ENCODE data around the gene KRTAP5-2. TPM values are rescaled to one million over a fixed set of nuclear protein-coding genes. Genes with fewer than 3 reads are reported as not detected.
A peak's percentile ranks its signal among the peaks of the same experiment; 100 is the strongest.

KRTAP5-2 gene
- total and polyA plus RNA-seq, 3 experiments from 2014 or later, result 0.46 TPM; not detected in 2

- Histone ChIP-seq H3K9me3 (ENCODE audit: low read length) (no peaks in the 10 kb centered on the region), H3K27me3 (ENCODE audit: insufficient read depth, low read length, poor library complexity, severe bottlenecking) (no peaks in the 10 kb centered on the region), H3K36me3 (ENCODE audit: insufficient read depth, low read length) (no peaks in the 10 kb centered on the region), H3K4me3 (ENCODE audit: low read length) (no peak overlapping the region), H3K27ac (ENCODE audit: low read depth, low read length) (no peak overlapping the region), H3K4me1 (ENCODE audit: insufficient read depth, low read length) (peaks cover 10% of the 10 kb centered on the region)
- H3K9me3 Mint-ChIP-seq, result peaks cover 0 to 2% (median 0%) of the 10 kb centered on the region in 5 donors
- peaks cover 0 to 29% (median 2%) of the 10 kb centered on the region in 3 donors for H3K36me3 Mint-ChIP-seq
- peak overlapping the region in 2 of 8 donors; percentile 36 to 50 for H3K27ac Mint-ChIP-seq
- H3K27me3 Mint-ChIP-seq, result peaks cover 0 to 2% of the 10 kb centered on the region in 2 donors
- no peak overlapping the region for H3K4me3 Mint-ChIP-seq
- CTCF ChIA-PET, result interaction anchor here (1.3 to 13.9 kb wide), 4 partner anchors 9 to 18 kb away, joined by 3 to 152 read pairs (median 4); no protein-coding TSS in a partner anchor
- H3K4me1 Mint-ChIP-seq, result peaks cover 15 to 19% (median 17%) of the 10 kb centered on the region in 3 donors
- peak in 1 of 5 donors; percentile 10 for DNase-seq
- POLR2A ChIA-PET, result no interaction called here
These were observed 33.4 kb downstream of the KRTAP5-2 start for GRCh38 chr11:1564535-1565172.

- peaks cover 0 to 29% (median 2%) of the 10 kb centered on the region in 3 donors for H3K36me3 Mint-ChIP-seq
- H3K27ac Mint-ChIP-seq, result no peak overlapping the region
- peaks cover 10 to 12% (median 11%) of the 10 kb centered on the region in 3 donors for H3K4me1 Mint-ChIP-seq
- H3K36me3 ChIP-seq (ENCODE audit: insufficient read depth, low read length), result no peaks in the 10 kb centered on the region
- peaks cover 0 to 2% (median 0%) of the 10 kb centered on the region in 5 donors for H3K9me3 Mint-ChIP-seq
- CTCF ChIA-PET, result interaction anchor here (1.2 to 13.9 kb wide), 5 partner anchors 8 to 17 kb away, joined by 3 to 152 read pairs (median 6); no protein-coding TSS in a partner anchor
- no peak overlapping the region for H3K27ac ChIP-seq (ENCODE audit: low read depth, low read length)
- POLR2A ChIA-PET, result no interaction called here
- no peaks in the 10 kb centered on the region for H3K27me3 ChIP-seq (ENCODE audit: insufficient read depth, low read length, poor library complexity, severe bottlenecking)
- peaks cover 5% of the 10 kb centered on the region for H3K4me1 ChIP-seq (ENCODE audit: insufficient read depth, low read length)
- DNase-seq, result peak in 1 of 5 donors; percentile 5
- H3K4me3 ChIP-seq (ENCODE audit: low read length), result no peak overlapping the region
- H3K9me3 ChIP-seq (ENCODE audit: low read length), result no peaks in the 10 kb centered on the region
- no peak overlapping the region for H3K4me3 Mint-ChIP-seq
- H3K27me3 Mint-ChIP-seq, result peaks cover 0 to 2% of the 10 kb centered on the region in 2 donors
These were observed 34.2 kb downstream of the KRTAP5-2 start for GRCh38 chr11:1563697-1564534.

DNA sequence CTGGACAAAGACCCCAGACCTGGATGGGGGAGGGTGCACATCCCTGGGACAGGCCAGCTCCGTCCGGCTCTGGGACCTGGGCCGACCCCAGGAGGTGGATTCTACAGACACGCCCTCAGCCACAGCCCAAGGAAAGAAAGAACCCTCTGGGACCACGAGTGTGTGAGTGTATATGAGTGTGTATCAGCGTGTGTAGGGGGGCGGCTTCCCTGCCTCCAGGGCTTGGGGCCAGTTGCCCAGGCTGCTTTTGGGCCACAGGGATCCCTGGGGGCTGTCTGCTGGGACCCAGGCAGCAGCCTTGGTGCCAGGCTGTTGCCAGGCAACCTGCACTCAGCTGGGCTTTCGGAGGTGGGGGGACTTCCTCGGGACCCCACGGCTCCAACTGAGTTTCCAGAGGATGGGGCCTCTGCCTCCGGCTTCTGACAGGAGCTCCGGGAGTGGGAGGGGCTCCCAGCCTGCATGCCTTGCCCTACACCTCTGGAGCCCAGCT, 34.9 kb downstream of the KRTAP5-2 start:
- H3K36me3 Mint-ChIP-seq, result peaks cover 0 to 30% (median 2%) of the 10 kb centered on the region in 3 donors
- Histone ChIP-seq H3K9me3 (ENCODE audit: low read length) (no peaks in the 10 kb centered on the region), H3K36me3 (ENCODE audit: insufficient read depth, low read length) (no peaks in the 10 kb centered on the region), H3K4me3 (ENCODE audit: low read length) (no peak overlapping the region), H3K27me3 (ENCODE audit: insufficient read depth, low read length, poor library complexity, severe bottlenecking) (no peaks in the 10 kb centered on the region), H3K27ac (ENCODE audit: low read depth, low read length) (no peak overlapping the region), H3K4me1 (ENCODE audit: insufficient read depth, low read length) (no peaks in the 10 kb centered on the region)
- H3K27ac Mint-ChIP-seq, result peak overlapping the region in 2 of 8 donors; percentile 33 to 77
- CTCF ChIA-PET, result interaction anchor here (1.2 to 1.7 kb wide), 2 partner anchors 10 to 12 kb away, joined by 4 to 6 read pairs; no protein-coding TSS in a partner anchor
- H3K4me3 Mint-ChIP-seq, result no peak overlapping the region
- peaks cover 0 to 2% (median 0%) of the 10 kb centered on the region in 5 donors for H3K9me3 Mint-ChIP-seq
- POLR2A ChIA-PET, result no interaction called here
- no peak for DNase-seq
- H3K4me1 Mint-ChIP-seq, result peaks cover 3 to 4% (median 4%) of the 10 kb centered on the region in 3 donors
- H3K27me3 Mint-ChIP-seq, result peaks cover 0 to 2% of the 10 kb centered on the region in 2 donors

DNA sequence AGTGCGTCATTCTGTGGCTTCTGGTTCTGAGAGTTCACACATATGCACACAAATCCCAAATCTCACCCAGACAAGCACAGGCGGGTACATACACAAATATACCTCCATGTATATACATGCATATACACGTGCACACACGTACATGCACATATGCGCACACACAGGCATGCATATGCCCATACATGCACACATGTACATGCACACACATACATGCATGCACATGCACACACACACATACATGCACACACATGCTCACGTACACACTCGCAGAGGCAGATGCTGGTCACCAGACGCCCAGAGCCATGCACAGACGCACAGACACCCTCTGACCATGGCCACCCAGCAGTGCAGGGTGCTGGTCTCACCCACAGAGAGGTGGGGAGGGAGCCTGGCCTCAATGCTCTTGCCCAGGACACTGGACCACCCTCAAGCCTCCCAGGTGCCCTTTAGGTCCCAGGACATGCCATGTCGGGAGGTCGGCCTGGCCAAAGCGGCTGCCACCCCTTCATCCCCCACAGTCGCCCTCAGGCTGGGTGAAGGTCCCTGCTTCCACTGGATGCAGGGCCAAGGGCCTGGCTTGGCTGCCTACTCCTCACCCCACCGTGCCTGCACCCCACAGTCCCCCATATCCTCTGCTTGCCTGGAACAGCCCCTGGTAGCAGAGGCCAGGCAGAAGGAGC, 35.5 kb downstream of the KRTAP5-2 start:
- Mint-ChIP-seq H3K4me1 (peaks cover 0 to 2% (median 0%) of the 10 kb centered on the region in 3 donors), H3K27me3 (peaks cover 0 to 4% of the 10 kb centered on the region in 2 donors), H3K36me3 (peaks cover 0 to 35% (median 2%) of the 10 kb centered on the region in 3 donors), H3K27ac (peak overlapping the region in 1 of 8 donors; percentile 77), H3K4me3 (peak overlapping the region in 2 of 7 donors; percentile 41 to 48), H3K9me3 (peaks cover 0 to 2% (median 0%) of the 10 kb centered on the region in 5 donors)
- ChIA-PET CTCF (interaction anchor here (1.2 to 1.7 kb wide), 2 partner anchors 11 to 13 kb away, joined by 4 to 6 read pairs; no protein-coding TSS in a partner anchor), POLR2A (no interaction called here)
- Histone ChIP-seq H3K27ac (ENCODE audit: low read depth, low read length) (no peak overlapping the region), H3K4me3 (ENCODE audit: low read length) (no peak overlapping the region), H3K9me3 (ENCODE audit: low read length) (no peaks in the 10 kb centered on the region), H3K27me3 (ENCODE audit: insufficient read depth, low read length, poor library complexity, severe bottlenecking) (no peaks in the 10 kb centered on the region), H3K4me1 (ENCODE audit: insufficient read depth, low read length) (no peaks in the 10 kb centered on the region), H3K36me3 (ENCODE audit: insufficient read depth, low read length) (no peaks in the 10 kb centered on the region)
- no peak for DNase-seq

DNA sequence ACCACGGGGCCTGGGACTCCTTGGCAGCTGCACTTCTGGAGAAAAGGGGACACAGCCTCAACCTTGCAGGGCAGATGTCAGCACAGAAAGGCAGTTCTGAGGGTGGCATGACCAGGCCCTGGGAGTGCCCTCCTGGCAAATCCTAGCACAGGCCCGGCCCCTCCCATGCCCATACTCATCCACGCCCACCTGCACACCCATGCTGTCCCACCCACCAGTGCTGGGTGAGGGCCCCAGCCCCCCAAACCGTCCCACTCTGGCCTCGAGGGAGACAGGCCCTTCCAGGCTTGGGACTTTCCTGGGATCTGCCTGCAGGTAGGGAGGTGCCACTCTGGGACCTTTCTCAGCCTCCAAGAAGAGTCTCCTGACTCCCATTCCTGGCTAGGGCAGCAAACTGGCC, 36.1 kb downstream of the KRTAP5-2 start:
- H3K27ac ChIP-seq (ENCODE audit: low read depth, low read length), result no peak overlapping the region
- H3K4me1 ChIP-seq (ENCODE audit: insufficient read depth, low read length), result no peaks in the 10 kb centered on the region
- Mint-ChIP-seq H3K4me3 (peak overlapping the region in 1 of 7 donors; percentile 48), H3K27ac (peak overlapping the region in 1 of 8 donors; percentile 77), H3K36me3 (peaks cover 0 to 37% (median 2%) of the 10 kb centered on the region in 3 donors), H3K27me3 (peaks cover 0 to 5% of the 10 kb centered on the region in 2 donors), H3K9me3 (peaks cover 0 to 2% (median 0%) of the 10 kb centered on the region in 5 donors), H3K4me1 (peaks cover 0 to 1% (median 0%) of the 10 kb centered on the region in 3 donors)
- POLR2A ChIA-PET, result no interaction called here
- no peak for DNase-seq
- H3K36me3 ChIP-seq (ENCODE audit: insufficient read depth, low read length), result no peaks in the 10 kb centered on the region
- CTCF ChIA-PET, result no interaction called here
- no peaks in the 10 kb centered on the region for H3K27me3 ChIP-seq (ENCODE audit: insufficient read depth, low read length, poor library complexity, severe bottlenecking)
- no peak overlapping the region for H3K4me3 ChIP-seq (ENCODE audit: low read length)
- H3K9me3 ChIP-seq (ENCODE audit: low read length), result no peaks in the 10 kb centered on the region

DNA sequence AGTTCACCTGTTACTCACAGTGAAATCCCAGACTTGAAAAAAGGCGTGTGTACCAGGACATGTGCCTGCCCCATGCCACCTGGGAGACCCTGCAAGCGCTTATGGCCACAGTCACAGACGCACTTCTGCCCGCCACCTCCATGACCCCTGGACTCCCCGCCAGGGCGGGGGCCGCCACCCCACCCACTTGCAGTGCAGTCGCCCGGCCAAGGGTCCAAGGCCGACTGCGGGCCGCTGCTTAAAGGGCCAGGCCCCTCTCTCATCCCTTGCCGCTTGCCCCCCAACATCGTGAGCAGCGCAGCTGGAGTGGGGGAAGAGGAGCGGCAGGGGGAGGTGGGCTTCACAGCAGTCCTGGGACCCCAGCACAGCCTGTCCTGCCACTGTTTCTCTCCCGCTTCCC, 36.8 kb downstream of the KRTAP5-2 start:
- no peaks in the 10 kb centered on the region for H3K9me3 ChIP-seq (ENCODE audit: low read length)
- Mint-ChIP-seq H3K9me3 (peaks cover 0 to 2% (median 0%) of the 10 kb centered on the region in 5 donors), H3K27me3 (peaks cover 0 to 5% of the 10 kb centered on the region in 2 donors), H3K4me3 (no peak overlapping the region), H3K4me1 (no peaks in the 10 kb centered on the region), H3K36me3 (peaks cover 0 to 37% (median 2%) of the 10 kb centered on the region in 3 donors), H3K27ac (no peak overlapping the region)
- no peaks in the 10 kb centered on the region for H3K4me1 ChIP-seq (ENCODE audit: insufficient read depth, low read length)
- no peaks in the 10 kb centered on the region for H3K27me3 ChIP-seq (ENCODE audit: insufficient read depth, low read length, poor library complexity, severe bottlenecking)
- ChIA-PET POLR2A (no interaction called here), CTCF (interaction anchor here (1.2 to 1.9 kb wide), 2 partner anchors 13 to 14 kb away, joined by 3 to 6 read pairs; no protein-coding TSS in a partner anchor)
- no peak for DNase-seq
- no peak overlapping the region for H3K4me3 ChIP-seq (ENCODE audit: low read length)
- no peak overlapping the region for H3K27ac ChIP-seq (ENCODE audit: low read depth, low read length)
- H3K36me3 ChIP-seq (ENCODE audit: insufficient read depth, low read length), result no peaks in the 10 kb centered on the region

DNA sequence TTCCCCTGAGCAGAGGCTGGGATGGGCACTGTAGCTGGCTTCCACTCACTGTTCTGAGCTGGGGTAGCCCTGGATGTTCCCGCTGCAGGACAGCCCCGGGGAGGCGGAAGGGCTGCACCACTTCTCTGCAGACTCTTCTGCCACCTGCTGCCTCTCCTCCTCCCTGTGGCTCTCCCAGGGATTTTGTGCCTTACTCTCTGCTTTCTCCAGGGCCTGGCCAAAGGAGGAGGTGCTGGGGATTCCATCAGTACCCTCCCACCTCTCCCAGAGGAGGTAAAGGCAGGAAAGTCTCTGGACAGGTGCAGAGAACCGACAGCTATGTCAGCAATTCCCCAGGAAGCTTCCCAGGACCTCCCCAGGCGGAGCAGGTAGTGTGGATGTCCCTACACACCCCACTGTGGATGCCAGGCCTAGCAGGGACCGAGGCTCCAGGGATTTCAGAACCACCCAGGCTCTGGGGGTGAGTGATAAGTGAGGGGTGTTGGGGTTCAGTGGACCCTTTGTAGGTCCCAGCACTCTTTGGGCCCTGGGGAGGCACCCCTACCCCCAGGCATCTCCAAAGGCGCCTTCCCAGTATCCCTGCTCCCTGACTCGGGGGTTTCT, 37.3 kb downstream of the KRTAP5-2 start:
- Mint-ChIP-seq H3K27ac (peak overlapping the region in 1 of 8 donors; percentile 43), H3K4me1 (no peaks in the 10 kb centered on the region), H3K4me3 (no peak overlapping the region), H3K27me3 (peaks cover 0 to 6% of the 10 kb centered on the region in 2 donors), H3K9me3 (peaks cover 0 to 2% (median 0%) of the 10 kb centered on the region in 5 donors), H3K36me3 (peaks cover 0 to 35% (median 2%) of the 10 kb centered on the region in 3 donors)
- Histone ChIP-seq H3K9me3 (ENCODE audit: low read length) (no peaks in the 10 kb centered on the region), H3K4me3 (ENCODE audit: low read length) (no peak overlapping the region), H3K36me3 (ENCODE audit: insufficient read depth, low read length) (no peaks in the 10 kb centered on the region), H3K4me1 (ENCODE audit: insufficient read depth, low read length) (no peaks in the 10 kb centered on the region), H3K27me3 (ENCODE audit: insufficient read depth, low read length, poor library complexity, severe bottlenecking) (no peaks in the 10 kb centered on the region), H3K27ac (ENCODE audit: low read depth, low read length) (no peak overlapping the region)
- POLR2A ChIA-PET, result no interaction called here
- no peak for DNase-seq
- CTCF ChIA-PET, result interaction anchor here (1.2 to 1.9 kb wide), 2 partner anchors 14 kb away, joined by 3 to 6 read pairs; no protein-coding TSS in a partner anchor
